ENCODE results near the gene ANKRD12.
"Not testable (repeated sequence)": the region's sequence is repeated elsewhere in the genome, so short reads cannot be mapped to it uniquely, and the experiment has no call there.

ANKRD12 gene

GRCh38 chr18:9136315-9137155, at the start of gene ANKRD12:
ANKRD12 (plus strand) TSS chr18:9136781; CDS start chr18:9182433, 45,652 bp downstream.
- TF ChIP-seq ZFX (IDR thresholded peaks at IDR 0.05; ENCODE audit: borderline replicate concordance) (no peak), CTCF (IDR thresholded peaks at IDR 0.05) (no peak)
- H3K27ac ChIP-seq = peak within 1 kb of the TSS; percentile 97

GRCh38 chr18:9087144-9087543, 49.4 kb upstream of the ANKRD12 start:
- no peak overlapping the region for H3K27ac ChIP-seq
- TF ChIP-seq ZFX (IDR thresholded peaks at IDR 0.05; ENCODE audit: borderline replicate concordance) (no peak), CTCF (IDR thresholded peaks at IDR 0.05) (no peak)

DNA sequence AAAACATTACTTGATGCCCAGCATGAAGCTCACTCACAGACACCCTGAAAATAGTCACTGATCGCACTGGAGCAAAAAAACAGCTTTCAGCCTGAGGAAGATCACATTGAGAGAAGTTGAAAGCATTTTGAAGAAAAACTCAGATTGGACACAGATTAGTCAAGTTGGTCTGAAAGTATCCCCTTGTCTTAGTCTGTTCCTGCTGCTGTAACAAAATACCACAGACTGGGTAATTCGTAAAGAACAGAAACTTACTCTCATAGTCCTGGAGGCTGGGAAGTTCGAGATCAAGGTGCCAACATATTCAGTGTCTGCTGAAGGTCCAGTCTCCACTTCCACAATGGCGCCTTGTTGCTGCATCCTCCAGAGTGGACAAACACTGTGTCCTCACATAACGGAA, 48.3 kb upstream of the ANKRD12 start:
- no peak for TF ChIP-seq CTCF (IDR thresholded peaks at IDR 0.05)
- no peak for TF ChIP-seq ZFX (IDR thresholded peaks at IDR 0.05; ENCODE audit: borderline replicate concordance)
- H3K27ac ChIP-seq = no peak overlapping the region

DNA sequence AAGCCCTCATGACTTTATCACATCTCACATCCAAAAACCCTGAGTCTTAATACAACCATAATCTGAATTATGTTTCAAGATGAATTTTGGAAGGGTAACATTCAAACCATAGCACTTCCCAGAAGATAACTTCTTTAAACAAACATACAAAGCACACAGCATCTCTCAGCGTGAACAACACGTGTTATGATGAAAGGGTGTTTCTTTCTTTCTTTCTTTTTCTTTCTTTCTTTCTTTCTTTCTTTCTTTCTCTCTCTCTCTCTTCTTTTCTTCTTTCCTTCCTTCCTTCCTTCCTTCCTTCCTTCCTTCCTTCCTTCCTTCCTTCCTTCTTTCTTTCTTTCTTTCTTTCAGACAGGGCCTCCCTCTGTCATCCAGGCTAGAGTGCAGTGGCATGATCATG, 47.9 kb upstream of the ANKRD12 start:
- H3K27ac ChIP-seq = not testable (repeated sequence)

- TF ChIP-seq CTCF (IDR thresholded peaks at IDR 0.05) = no peak
- TF ChIP-seq ZFX (IDR thresholded peaks at IDR 0.05; ENCODE audit: borderline replicate concordance) = no peak
- no peak overlapping the region for H3K27ac ChIP-seq
Observed at GRCh38 chr18:9090578-9090977, 46.0 kb upstream of the ANKRD12 start.

DNA sequence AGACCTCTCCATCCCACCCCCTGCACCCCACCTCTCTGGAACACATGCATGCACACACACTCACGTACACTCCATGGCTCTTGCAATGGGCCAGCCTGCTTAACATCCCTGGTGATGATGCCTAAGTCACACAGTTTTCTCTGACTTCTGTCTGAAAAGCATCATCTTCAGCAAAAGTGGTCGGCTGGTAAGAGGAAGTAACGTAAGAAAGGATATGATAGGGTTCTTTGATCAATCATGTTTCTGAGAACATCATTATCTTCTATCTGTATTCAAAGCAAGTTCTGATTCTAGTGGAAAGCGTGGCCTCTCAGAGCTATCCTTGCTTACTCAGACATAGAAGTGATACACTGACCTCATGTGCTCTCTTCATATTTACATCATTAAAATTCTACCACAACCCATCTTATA, 45.5 kb upstream of the ANKRD12 start:
- TF ChIP-seq CTCF (IDR thresholded peaks at IDR 0.05) (no peak), ZFX (IDR thresholded peaks at IDR 0.05; ENCODE audit: borderline replicate concordance) (no peak)
- H3K27ac ChIP-seq = no peak overlapping the region

DNA sequence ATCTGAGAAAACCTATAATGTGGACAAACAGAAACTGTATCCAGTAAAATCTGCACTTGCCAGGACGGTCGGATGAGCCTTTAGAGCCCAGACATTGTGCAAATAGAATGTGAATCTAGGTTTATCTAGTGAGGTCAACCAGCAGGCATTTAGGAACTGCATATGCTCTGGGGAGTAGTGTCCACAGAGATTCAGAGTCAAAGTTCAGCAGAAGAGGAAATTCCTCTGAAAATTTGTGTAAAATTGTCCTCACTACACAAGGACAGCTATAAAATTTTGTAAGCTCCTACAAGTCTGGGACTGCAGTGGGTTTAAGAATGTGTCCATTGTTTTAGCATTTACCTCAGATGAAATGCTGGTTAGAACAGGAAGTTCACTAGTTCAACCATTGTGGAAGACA, 43.9 kb upstream of the ANKRD12 start:
- H3K27ac ChIP-seq = no peak overlapping the region
- no peak for TF ChIP-seq CTCF (IDR thresholded peaks at IDR 0.05)
- TF ChIP-seq ZFX (IDR thresholded peaks at IDR 0.05; ENCODE audit: borderline replicate concordance) = no peak

DNA sequence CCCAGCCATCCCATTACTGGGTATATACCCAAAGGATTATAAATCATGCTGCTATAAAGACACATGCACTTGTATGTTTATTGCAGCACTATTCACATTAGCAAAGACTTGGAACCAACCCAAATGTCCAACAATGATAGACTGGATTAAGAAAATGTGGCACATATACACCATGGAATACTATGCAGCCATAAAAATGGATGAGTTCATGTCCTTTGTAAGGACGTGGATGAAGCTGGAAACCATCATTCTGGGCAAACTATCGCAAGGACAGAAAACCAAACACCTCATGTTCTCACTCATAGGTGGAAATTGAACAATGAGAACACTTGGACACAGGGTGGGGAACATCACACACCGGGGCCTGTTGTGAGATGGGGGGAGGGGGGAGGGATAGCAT, 43.5 kb upstream of the ANKRD12 start:
- H3K27ac ChIP-seq = not testable (repeated sequence)

All from 22Rv1 (cell line).